NCI-H187 treated with DMSO at 0.1 percent for 48 hours (cell line): ENCODE measurements around the gene PPP2R2C.

Experiments used
- DNase-seq: peaks from one replicate; lab custom pipeline; 2025; lab: John Stamatoyannopoulos, UW

PPP2R2C gene

DNA sequence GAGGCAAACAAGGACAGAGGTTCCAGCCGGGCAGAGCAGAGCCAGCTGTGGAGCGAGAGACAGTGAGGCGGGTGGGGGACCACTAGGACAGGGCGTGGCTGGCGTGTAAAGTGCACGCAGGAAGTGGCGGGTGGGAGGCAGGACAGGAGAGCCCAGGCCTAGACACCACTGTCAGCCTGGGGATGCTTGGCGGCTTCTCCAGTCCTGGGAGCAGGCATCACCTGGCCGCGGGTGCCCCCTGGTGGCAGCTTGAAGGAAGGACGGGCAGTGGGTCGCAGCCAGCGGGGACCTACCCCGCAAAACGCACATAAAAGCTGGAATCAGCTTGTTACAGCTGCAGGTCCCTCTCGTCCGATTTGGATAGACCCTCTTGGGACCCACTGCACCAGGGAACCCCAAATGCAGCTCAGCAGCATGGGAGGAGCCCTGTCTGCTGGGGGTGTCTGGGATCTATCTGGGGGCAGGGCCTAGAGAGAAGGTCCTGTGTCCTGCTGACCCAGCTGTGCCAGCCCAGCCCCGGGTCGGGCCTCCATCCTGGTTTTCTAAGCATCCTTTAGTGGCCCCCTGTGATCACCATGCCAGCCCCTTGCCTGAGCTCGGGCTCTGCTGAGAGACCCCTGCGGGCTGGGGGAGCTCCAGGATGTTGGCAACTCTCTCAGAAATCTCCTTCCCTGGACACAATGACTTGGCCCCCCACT, 145.0 kb downstream of the PPP2R2C start:
- DNase-seq, result no peak

DNA sequence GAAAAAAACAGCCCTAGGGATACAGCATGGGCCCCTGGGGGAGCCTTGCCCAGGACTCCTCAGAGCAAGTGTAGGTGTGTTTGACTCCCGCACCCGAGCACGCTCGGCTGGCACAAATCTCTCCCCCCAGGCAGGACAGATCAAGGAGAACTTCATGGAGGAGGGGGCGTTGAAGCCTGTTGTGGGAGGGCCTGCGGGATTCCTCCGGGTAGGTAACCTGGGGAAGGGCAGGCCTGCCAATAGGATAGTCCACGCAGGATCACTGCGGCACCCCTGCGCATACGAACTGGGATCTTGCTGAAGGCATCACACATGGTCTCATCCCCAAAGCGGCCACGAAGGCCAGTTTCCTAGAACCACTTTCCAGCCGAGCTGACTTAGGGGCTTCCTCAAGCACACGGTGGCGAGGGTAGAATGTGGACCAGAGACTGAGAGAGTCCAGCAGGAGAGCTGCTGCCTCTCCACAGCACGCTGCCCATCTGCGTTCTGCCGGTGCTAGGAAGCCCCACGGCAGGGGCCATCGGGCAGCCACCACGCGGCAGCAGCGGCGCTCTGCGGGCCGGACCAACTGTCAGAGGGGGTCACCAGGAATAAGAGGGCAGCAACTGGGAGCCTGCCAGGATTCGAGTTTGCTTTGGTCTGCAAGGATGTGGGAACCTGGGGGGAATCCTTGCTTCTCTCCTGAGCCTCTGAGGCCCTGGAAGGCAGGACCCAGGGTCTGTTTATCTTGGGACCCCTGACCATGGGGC, 145.9 kb downstream of the PPP2R2C start:
- DNase-seq, result no peak

DNA sequence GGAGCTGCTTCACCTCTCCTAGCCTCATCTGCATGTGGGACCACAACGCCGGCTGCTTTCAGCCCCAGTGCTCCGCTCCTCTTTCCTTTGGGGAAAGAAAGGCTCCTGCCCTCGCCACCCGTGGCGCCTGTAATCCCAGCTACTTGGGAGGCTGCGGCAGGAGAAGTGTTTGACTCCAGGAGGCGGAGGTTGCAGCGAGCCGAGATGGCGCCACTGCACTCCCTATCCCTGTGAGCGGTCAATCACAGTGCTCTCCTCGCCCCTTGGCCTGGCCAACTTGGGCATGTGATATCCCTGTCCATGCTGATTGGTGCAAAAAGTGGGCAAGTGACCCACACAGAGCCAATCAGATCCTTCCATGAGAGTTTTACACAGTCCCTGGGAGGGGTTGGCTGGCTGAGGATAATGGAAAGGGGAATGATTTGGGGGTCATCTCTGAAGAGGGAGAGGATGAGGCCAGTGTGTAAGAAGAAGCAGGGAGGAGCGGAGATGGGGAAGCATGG, 146.6 kb downstream of the PPP2R2C start:
- no peak for DNase-seq

DNA sequence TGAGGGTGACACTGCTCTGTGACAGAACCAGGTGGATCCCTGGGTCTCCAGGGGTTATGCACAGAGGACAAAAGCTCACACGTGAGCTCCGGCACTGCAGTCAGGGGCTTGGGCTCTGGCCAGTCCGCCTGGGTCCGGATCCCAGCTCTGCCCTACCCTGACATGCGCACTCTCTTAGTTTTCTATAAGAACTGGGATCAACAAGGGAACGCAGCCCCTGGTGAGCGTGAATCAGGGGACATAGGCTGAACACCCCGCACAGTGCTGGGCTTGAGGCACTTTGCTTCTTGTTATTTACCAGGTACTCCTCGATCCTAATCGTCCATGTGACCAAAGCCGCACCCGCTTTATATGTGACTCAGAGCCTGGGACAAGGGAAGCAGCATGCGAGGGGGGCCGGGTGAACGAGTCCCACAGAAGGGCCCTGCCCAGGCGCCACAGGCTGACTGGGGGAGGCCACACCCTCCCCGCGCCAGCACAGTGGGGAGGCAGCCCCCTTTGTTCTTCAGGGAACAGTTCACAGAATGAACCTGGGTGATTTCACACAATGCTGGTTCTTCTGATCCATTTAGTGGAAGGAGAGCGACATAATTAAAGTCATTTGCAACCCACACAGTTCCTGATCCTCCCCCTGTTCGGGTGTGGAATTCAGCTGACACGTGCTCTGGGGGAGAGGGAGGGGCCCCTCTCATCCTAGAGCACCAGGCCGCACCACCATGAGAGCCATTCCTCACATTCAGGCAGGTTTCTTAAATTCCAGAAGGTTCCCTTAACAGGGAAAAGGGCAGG, 147.2 kb downstream of the PPP2R2C start:
- no peak for DNase-seq

DNA sequence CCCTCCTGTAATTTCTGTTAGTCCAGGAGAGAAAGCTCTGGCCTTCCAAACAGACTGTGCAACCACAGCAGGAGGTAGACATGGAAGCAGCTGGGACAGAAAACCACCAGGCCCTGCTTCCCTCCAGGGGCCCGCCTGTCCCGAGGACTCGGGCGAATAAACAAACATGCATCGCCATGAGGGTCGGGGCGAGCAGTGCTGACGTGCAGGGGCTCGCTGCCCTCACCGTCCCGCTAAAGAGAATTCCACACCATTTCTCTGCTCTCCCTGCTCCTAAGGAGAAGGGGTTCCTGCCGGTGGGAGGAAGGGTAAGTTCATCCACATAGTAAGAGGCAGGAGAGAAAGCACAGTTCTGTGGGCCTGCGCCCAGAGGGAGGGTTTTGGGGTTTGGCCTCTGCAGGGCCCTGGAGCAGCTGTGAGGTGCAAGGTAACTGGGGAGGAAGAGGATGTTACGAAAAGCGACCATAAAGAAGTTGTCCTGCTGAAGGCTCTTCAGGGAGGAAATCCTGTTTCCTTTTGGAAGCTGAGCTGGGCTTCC, 147.9 kb downstream of the PPP2R2C start:
- no peak for DNase-seq

DNA sequence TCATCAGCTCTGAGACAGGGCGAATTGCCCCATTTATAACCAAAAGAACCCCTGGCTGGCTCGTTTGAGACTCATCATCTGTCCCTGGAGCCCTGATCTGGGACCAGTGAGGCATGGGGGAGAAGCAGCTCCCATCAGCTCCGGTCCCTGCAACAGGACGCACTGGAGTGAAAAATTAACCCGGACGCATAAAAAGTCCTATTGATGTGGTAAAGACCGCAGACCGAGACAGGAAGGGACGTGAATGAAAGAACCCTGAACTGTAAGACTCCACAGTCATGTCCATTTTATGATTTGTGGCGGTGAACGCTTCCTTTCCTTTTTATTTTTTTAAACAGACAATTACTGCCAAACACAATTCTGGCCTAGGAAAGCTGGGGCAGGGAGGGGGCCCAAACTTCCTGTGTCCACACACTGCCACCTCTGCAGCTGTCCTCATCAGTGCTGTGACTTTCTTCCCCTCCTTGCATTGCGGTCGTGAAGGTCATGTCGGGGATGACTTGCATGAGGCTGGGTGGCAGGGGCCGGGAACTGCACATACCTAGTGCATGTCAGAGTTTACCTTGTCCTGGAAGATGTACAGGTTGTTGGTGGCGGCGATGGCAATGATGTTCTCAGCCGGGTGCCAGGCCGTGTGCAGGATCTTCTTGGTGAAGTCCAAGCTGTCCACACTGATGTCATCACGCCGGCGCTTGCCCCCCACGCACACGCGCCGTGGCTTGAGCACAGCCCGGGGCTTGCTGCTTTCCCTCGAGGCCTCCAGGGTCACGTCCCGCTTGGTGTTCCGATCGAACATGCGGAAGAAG, 149.4 kb downstream of the PPP2R2C start:
- no peak for DNase-seq

DNA sequence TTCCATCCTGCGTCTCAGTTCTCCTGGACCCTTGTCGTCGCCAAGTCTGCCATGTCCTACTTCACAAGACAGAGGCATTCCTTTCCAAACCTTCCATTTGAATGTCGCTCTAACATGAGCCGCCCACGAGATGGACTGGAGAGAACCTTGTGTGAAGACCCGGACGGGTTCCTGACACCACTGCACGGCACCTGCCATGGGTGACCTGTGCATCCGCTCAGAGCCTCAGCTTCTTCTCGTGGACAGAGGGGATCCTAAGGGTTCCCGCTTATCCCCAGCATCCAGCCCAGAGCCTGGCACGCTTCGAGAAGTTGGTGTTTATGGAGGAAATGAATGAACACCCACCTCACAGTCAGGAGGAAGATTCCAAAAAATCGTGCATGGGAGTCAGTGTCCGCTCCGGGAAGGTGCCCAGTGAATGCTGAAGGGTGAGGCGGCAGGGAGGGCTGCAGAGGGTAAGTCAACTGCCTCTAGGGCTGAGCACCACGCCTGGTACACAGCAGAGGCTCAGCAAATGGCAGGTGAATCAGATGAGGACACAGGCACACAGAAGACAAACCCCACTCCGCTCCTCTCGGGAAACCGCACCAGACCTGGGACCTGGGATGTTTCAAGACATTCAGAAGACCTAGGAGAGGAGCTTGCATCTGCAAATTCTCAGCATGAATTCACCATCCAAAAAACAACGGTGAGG, 150.2 kb downstream of the PPP2R2C start:
- no peak for DNase-seq

DNA sequence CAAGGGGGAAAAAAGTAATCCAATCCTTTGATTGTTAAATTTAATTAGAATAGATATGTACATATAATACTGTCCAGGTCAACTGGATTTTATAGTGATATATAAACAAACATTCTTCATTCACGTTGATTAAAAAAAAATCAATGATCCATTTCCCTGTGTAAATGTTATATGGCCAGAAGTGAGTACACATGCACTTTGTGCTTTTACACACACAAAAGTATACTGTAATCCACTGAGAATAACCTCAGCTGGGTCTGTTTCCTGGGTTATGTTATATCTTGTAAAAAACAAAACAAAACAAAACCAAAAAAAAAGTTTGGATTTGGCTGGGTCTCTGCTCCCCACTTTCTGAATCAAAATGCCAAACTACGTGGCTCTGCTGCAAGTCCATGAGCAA, 151.1 kb downstream of the PPP2R2C start:
- no peak for DNase-seq

DNA sequence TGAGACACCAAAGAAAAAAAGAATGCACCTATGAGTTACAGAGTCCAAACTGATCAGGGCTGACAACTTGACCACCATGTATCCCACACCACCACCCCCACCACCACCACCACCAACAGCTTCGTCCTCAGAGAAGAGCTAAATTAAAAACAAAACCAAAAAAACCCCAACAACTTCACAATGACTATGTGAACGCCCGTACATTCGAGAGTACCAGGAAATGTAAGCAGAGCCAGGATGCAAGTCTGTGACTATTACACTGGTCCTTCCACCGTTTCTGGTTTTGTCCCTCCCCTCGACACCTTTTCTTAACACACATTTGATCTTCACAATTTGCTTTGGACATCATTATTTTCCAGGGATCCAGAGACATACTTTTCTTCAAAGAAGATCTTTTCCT, 151.8 kb downstream of the PPP2R2C start:
- DNase-seq, result no peak

DNA sequence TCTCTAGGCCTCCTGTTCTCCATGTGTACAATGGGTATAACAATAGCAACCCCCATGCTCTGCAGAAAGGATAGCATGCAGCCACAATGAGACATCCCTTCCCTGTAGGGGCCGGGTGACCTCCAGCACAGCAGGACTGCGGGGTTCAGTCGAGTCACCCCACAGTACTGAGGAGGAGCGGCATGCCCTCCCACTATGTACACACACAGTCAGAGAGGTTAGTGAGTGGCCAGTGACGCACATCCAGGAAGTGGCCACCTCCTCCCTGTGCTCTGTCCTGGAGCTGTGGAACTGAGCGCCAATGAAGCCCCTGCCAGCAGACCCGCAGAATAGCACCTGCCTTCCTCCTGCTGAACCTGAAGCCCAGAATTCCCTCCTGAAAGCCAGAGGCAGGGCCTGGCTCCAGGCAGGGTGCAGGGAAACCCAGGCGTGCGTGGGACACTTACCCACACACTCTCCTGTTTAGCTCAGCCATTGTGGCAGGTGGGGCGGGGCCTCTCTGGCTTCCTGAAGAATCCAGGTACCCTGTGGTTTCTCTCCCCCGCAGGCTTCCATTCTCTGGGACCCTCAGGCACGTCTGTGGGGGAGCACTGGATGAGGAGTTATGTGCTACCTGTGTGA, 152.8 kb downstream of the PPP2R2C start:
- no peak for DNase-seq

DNA sequence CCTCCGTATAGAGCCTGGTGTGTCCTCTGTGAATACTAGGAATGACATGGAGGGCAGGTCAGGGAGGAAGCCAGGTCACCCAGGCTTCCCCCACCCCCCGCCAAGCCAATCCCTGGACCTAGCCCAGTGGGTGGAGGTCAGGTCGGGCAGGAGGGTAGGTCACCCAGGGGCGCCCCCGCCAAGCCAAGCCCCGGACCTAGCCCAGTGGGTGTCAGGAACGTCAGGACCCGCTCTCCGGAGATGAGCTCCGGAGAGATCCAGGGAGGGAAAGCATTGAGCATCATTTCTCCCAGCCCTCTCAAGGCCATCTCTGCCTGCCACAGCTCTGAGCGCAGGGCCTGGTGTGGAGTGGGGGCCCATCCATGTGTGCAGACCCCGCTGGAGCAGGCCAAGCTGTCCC, 154.2 kb downstream of the PPP2R2C start:
- DNase-seq, result no peak

DNA sequence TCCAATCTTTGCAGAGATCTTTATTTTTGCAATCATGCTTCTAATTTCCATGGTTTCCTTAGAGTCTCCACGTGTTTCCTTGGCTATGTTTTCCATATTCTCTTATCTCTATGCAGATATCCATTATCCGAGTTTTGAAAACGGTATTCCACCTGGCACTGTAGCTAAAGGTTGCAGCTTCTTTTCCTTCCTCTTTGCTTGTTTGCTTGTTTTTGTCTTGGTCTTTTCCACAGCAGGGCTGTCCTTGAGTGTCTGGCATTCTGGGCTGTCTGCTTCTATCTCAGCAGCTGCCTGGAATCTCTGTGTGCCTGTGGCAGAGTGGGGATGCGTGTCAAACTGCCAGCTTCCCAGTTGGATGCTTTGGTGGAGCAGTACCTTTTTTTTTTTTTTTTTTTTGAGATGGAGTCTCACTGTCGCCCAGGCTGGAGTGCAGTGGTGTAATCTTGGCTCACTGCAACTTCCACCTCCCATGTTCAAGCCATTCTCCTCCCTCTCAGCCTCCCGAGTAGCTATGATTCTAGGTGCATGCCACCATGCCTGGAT, 155.9 kb downstream of the PPP2R2C start:
- no peak for DNase-seq

DNA sequence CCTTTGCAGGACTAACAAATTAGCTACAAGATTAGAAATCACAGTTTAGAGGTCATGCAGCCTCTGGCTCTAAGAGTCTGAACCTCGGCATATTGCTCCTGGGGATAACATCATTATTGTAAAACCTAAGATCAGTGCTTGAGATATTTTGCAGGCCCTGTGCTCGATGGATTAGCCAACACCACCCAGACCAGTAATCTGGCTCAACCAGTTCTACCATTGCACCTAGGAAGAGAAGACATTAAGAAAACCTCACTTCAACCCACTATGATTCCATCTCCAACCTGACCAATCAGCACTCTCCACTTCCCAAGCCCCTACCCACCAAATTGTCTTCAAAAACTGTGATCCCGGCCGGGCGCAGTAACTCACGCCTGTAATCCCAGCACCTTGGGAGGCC, 159.2 kb downstream of the PPP2R2C start:
- DNase-seq, result no peak

DNA sequence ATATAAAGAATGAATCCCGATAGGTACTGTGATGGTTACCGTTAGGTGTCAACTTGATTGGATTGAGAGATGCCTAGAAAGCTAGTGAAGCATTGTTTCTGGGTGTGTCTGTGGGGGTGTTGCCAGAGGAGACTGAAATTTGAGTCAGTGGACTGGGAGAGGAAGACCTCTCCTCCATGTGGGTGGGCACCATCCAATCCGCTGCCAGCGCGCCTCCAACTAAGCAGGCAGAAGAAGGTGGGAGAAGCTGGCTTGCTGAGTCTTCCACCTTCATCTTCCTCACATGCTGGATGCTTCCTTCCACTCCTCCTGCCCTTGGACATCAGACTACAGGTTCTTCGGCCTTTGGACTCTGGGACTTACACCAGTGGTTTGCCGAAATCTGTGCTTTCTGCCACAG, 162.6 kb downstream of the PPP2R2C start:
- no peak for DNase-seq

DNA sequence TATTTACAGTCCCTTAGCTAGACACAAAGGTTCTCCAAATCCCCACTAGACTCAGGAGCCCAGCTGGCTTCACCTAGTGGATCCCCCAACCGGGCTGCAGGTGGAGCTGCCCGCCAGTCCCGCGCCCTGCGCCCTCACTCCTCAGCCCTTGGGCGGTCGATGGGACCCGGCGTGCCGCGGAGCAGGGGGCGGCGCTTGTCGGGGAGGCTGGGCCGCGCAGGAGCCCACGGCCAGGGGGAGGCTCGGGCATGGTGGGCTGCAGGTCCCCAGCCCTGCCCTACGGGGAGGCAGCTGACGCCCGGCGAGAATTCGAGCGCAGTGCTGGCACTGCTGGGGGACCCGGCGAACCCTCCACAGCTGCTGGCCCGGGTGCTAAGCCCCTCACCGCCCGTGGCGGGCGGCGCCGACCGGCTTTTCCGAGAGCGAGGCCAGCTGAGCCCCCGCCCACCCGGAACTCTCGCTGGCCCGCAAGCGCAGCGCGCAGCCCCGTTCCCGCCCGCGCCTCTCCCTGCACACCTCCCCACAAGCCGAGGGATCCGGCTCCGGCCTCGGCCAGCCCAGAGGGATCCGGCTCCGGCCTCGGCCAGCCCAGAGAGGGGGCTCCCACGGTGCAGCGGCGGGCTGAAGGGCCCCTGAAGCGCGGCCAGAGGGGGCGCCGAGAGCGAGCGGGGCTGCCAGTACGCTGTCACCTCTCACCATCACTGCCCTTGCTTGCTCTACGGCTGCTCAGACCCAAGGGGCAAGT, 163.3 kb downstream of the PPP2R2C start:
- no peak for DNase-seq

DNA sequence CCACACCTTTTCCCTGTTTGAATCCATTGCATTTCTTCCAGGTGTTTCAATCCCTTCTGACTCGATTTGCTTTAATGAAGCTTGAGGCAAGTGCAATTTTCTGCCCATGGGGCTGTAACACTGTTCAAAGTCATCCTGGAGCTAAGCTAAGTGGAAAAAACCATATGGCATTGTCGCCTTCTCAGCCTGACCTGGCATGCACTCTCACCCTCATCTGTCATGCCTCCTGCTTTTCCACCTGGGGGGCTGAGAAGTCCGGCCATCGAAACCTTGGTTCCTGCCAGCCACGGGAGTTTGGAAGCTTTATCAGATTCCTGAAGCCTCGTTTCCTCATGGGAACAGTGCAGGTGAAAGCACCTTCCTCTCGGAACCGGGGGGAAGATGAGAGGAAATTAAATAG, 164.5 kb downstream of the PPP2R2C start:
- DNase-seq, result no peak

DNA sequence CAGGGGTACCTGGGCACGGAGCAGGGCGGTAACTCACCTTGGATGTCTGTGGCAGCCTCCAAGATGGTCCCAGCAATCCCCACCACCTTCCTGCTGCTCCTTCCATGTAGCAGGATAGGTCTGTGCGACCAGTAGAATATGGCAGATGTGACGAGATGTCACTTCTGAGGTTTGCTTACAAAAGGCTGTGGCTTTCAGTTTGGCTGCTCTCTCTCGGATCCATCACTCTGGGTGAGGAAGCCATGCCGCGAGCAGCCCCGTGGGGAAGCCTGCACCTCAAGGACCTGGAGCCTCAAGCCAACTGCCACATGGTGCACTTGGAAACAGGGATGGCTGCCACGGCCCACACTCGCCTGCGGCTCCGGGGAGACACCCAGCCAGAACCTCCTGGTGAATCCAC, 165.2 kb downstream of the PPP2R2C start:
- DNase-seq, result no peak

DNA sequence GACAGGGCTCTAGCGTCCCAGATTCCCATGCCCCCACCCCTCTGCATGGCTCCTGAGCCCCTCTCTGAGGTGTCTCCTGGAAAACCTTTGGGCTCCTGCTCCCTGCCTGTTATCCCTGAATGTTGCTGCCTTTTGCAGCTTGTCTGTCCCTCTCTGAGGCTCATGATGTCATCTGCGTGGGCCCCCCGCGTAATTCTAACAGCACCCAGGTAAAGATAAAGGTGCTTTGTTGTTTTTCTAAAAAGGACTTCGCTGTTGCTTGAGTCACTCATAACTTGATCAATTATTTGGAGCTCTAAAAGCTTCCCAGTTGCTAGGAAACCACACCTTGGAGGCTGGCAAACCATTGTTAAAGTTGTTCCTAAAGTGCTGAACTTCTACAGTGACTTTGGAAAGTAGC, 166.1 kb downstream of the PPP2R2C start:
- no peak for DNase-seq

DNA sequence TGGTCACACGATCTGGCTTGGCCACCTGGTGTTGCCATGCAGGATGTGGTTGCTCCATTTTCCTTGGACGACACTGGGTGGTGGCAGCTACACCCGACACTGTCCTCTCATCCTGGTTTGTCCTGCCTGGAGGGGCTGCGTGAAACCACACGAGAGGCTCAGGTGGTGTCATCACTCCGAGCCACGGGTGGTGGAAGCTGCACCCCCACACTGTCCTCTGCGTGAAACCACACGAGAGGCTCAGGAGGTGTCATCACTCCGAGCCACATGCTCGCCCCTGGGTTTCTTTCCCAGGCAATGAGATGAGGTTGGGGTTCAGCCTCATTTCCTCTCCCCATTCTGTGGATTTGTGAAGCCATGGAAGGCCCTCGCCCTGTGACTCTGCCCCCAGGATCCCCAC, 168.5 kb downstream of the PPP2R2C start:
- DNase-seq, result no peak

DNA sequence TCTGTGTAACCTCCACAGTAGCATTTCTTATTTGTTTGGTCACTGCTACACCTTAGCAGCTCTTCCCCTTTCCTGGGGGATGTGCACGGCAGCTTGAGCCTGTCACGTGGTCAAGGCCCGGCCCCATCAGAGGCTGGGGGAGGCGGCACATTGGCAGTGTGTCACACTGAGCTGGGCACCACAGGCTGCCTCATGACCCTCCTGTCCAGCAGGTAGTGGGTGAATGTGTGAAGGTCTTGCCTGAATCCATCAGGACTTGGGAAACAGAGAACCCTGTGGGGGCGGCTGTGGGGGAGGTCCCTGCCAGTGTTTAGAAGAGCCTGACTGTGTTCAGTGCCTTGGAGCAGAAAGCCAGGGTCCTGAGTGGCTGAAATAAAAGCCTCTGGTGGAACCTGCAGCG, 169.5 kb downstream of the PPP2R2C start:
- DNase-seq, result no peak
